BLaER1 (cell line): ENCODE measurements around the gene TRIM14.

ENCODE experiments used
- H3K27ac ChIP-seq: shearing (Covaris generic); formaldehyde crosslinking; 2 replicates; pipeline ENCODE4 v1.8.1; 2022
- H3K27me3 ChIP-seq: shearing (Covaris generic); formaldehyde crosslinking; 2 replicates; pipeline ENCODE4 v1.8.1; 2022
- H3K36me3 ChIP-seq: shearing (Covaris generic); formaldehyde crosslinking; 2 replicates; pipeline ENCODE4 v1.8.1; 2022
- H3K4me1 ChIP-seq: shearing (Covaris generic); formaldehyde crosslinking; 2 replicates; pipeline ENCODE4 v1.8.1; 2022
- H3K4me2 ChIP-seq: shearing (Covaris generic); formaldehyde crosslinking; 2 replicates; pipeline ENCODE4 v1.8.1; 2022
- H3K4me3 ChIP-seq: shearing (Covaris generic); formaldehyde crosslinking; 2 replicates; pipeline ENCODE4 v1.8.1; 2022
- H3K9ac ChIP-seq: shearing (Covaris generic); formaldehyde crosslinking; 2 replicates; pipeline ENCODE4 v1.8.1; 2022
- H3K9me3 ChIP-seq: shearing (Covaris generic); formaldehyde crosslinking; 2 replicates; pipeline ENCODE4 v1.8.1; 2022
- H4K20me1 ChIP-seq: shearing (Covaris generic); formaldehyde crosslinking; 2 replicates; pipeline ENCODE4 v1.8.1; 2022
- Cebpa-rat ChIP-seq: shearing (Covaris generic); IDR thresholded peaks from 2 replicates; pipeline ENCODE4 v1.8.1; 2022

The TRIM14 gene

DNA sequence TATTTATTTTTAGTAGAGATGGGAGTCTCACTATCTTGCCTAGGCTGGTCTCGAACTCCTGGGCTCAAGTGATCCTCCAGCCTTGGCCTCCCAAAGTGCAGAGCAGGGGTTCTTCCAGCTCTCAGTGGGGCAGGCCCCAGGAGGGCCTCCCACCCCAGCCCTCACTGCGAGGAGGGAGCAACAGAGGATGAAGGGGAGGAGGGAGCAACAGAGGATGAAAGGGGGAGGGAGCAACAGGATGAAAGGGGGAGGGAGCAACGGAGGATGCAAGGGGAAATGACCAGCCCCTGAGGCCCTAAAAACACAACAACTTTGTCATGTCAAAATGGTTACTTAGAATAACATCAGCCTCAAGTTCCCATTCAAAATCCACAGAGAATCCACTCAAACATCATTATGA lies 10.0 kb downstream of the TRIM14 start:
- Histone ChIP-seq H3K4me1 (peaks cover 54% of the 10 kb centered on the region), H3K4me2 (peak overlapping the region; percentile 72), H4K20me1 (no peaks in the 10 kb centered on the region), H3K36me3 (peaks cover 49% of the 10 kb centered on the region), H3K4me3 (peak overlapping the region; percentile 8; the same call in 1 of the 2 replicates), H3K9ac (no peak overlapping the region; the same call in 1 of the 2 replicates), H3K27me3 (no peaks in the 10 kb centered on the region), H3K27ac (peak overlapping the region; percentile 60), H3K9me3 (peaks cover 17% of the 10 kb centered on the region)
- TF ChIP-seq Cebpa-rat: no peak

DNA sequence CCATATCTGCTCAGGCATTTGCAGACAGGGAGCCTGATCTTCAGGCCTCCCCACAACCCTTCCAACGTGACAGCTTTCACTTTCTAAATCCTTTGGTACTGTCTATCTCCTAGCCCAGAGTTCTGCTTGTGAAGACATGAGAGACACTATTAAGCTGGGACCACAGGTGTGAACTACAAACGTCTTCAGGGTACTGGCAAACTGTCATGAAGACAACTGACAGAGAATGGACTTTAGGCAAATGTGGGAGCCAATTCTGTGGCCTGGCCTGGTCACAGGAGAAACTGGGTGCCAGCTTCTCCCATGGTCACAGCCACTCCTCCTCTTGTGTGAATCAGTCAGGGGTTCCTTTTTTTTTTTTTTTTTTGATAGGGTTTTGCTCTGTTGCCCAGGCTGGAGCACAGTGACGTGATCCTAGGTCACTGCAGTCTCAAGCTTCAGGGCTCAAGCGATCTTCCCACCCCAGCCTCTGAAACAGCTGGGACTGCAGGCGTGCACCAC lies 10.4 kb downstream of the TRIM14 start:
- H3K9me3 ChIP-seq: peaks cover 17% of the 10 kb centered on the region
- H3K4me3 ChIP-seq: peak overlapping the region; percentile 8; the same call in 1 of the 2 replicates
- TF ChIP-seq Cebpa-rat: no peak
- H4K20me1 ChIP-seq: no peaks in the 10 kb centered on the region
- peak overlapping the region; percentile 12; the same call in 1 of the 2 replicates for H3K9ac ChIP-seq
- peaks cover 59% of the 10 kb centered on the region for H3K4me1 ChIP-seq
- peak overlapping the region; percentile 72 for H3K4me2 ChIP-seq
- H3K27ac ChIP-seq: peak overlapping the region; percentile 60
- H3K36me3 ChIP-seq: peaks cover 49% of the 10 kb centered on the region
- H3K27me3 ChIP-seq: no peaks in the 10 kb centered on the region

GRCh38 chr9:98107926-98108325 lies 11.1 kb downstream of the TRIM14 start:
- H3K4me3 ChIP-seq: no peak overlapping the region
- peak overlapping the region; percentile 60 for H3K27ac ChIP-seq
- H3K9ac ChIP-seq: peak overlapping the region; percentile 12; the same call in 1 of the 2 replicates
- H3K4me2 ChIP-seq: peak overlapping the region; percentile 72
- peaks cover 17% of the 10 kb centered on the region for H3K9me3 ChIP-seq
- H3K27me3 ChIP-seq: no peaks in the 10 kb centered on the region
- H3K4me1 ChIP-seq: peaks cover 66% of the 10 kb centered on the region
- peaks cover 49% of the 10 kb centered on the region for H3K36me3 ChIP-seq
- no peak for TF ChIP-seq Cebpa-rat
- H4K20me1 ChIP-seq: no peaks in the 10 kb centered on the region

DNA sequence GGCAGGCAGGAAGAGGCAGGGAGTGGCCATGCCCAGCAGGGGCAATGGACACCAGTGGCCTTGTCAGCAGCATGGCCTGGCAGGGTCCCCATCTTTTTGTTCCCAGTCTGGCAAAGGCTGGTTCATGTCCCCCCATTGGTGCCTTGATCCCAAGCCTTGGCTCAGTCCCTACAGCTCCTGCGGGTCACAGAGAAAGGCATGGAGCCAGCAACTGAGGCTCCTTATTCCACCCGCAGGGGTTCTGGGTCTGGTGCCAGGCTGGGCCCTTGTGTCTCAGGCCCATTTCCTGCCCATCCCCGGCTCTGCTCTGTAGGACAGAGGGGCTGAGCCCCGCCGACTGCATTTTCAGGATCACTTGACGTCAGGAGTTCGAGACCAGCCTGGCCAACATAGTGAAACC lies 14.0 kb downstream of the TRIM14 start:
- H3K36me3 ChIP-seq: peaks cover 36% of the 10 kb centered on the region
- peak overlapping the region; percentile 89 for H3K4me2 ChIP-seq
- no peaks in the 10 kb centered on the region for H3K27me3 ChIP-seq
- H3K27ac ChIP-seq: peak overlapping the region; percentile 89
- peak overlapping the region; percentile 56; the same call in 1 of the 2 replicates for H3K9ac ChIP-seq
- H3K4me1 ChIP-seq: peaks cover 91% of the 10 kb centered on the region
- peaks cover 17% of the 10 kb centered on the region for H3K9me3 ChIP-seq
- no peaks in the 10 kb centered on the region for H4K20me1 ChIP-seq
- H3K4me3 ChIP-seq: no peak overlapping the region
- TF ChIP-seq Cebpa-rat: no peak

- H3K4me2 ChIP-seq: peak overlapping the region; percentile 89
- peaks cover 17% of the 10 kb centered on the region for H3K9me3 ChIP-seq
- H3K9ac ChIP-seq: peak overlapping the region; percentile 56; the same call in 1 of the 2 replicates
- peak; percentile 95 for TF ChIP-seq Cebpa-rat
- H3K4me3 ChIP-seq: no peak overlapping the region
- no peaks in the 10 kb centered on the region for H4K20me1 ChIP-seq
- peaks cover 31% of the 10 kb centered on the region for H3K36me3 ChIP-seq
- H3K27ac ChIP-seq: peak overlapping the region; percentile 89
- peaks cover 91% of the 10 kb centered on the region for H3K4me1 ChIP-seq
- no peaks in the 10 kb centered on the region for H3K27me3 ChIP-seq
Observed at GRCh38 chr9:98104445-98104881, 14.6 kb downstream of the TRIM14 start.

DNA sequence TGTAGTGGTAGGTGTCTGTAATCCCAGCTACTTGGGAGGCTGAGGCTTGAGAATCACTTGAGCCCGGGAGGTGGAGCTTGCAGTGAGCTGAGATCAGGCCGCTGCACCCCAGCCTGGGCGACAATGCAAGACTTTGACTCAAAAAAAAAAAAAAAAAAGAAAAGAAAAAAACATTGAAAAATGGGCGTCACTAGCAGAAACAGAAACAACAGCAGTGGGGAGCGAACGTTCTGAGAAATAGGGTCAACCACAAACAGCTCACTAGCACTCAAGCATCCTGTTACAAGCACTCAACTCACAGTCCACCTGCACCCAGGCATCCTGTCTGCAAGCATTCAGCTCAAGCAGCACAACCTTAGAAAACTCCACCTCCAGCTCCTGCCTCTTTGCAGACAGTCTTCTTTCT lies 17.2 kb downstream of the TRIM14 start:
- Histone ChIP-seq H3K4me2 (peak overlapping the region; percentile 89), H3K27me3 (no peaks in the 10 kb centered on the region), H3K9me3 (peaks cover 13% of the 10 kb centered on the region), H3K9ac (peak overlapping the region; percentile 66), H3K36me3 (peaks cover 40% of the 10 kb centered on the region), H3K4me3 (peak overlapping the region; percentile 46; the same call in 1 of the 2 replicates), H4K20me1 (no peaks in the 10 kb centered on the region), H3K4me1 (peaks cover 85% of the 10 kb centered on the region), H3K27ac (peak overlapping the region; percentile 89)
- TF ChIP-seq Cebpa-rat: no peak

- H4K20me1 ChIP-seq: no peaks in the 10 kb centered on the region
- peaks cover 8% of the 10 kb centered on the region for H3K9me3 ChIP-seq
- peak overlapping the region; percentile 46; the same call in 1 of the 2 replicates for H3K4me3 ChIP-seq
- H3K36me3 ChIP-seq: peaks cover 42% of the 10 kb centered on the region
- H3K27ac ChIP-seq: peak overlapping the region; percentile 81
- H3K4me1 ChIP-seq: peaks cover 85% of the 10 kb centered on the region
- no peaks in the 10 kb centered on the region for H3K27me3 ChIP-seq
- peak overlapping the region; percentile 66 for H3K9ac ChIP-seq
- H3K4me2 ChIP-seq: peak overlapping the region; percentile 89
- TF ChIP-seq Cebpa-rat: no peak
Observed at GRCh38 chr9:98101416-98101815, 17.6 kb downstream of the TRIM14 start.

DNA sequence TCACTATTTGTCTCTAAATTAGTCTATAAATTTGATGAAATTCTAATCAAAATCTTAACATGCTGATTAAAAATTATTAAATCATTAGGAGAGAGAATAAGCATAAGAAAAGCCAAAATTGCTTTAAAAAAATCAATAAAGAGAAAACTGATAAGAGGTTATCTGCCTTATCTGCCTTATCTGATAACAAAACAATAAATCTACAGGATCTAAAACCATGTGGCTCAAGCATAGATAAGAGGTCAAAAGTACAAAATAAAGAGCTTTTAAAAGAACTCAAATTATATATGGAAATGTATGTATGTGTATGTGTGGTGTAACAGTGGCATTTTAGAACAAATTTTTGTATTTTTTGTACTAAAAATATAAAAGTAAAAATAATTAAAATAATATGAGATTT lies 18.6 kb downstream of the TRIM14 start:
- H4K20me1 ChIP-seq: no peaks in the 10 kb centered on the region
- peaks cover 78% of the 10 kb centered on the region for H3K4me1 ChIP-seq
- peaks cover 42% of the 10 kb centered on the region for H3K36me3 ChIP-seq
- H3K4me2 ChIP-seq: peak overlapping the region; percentile 89
- no peaks in the 10 kb centered on the region for H3K27me3 ChIP-seq
- no peak overlapping the region for H3K9ac ChIP-seq
- no peaks in the 10 kb centered on the region for H3K9me3 ChIP-seq
- no peak overlapping the region for H3K4me3 ChIP-seq
- H3K27ac ChIP-seq: peak overlapping the region; percentile 81
- TF ChIP-seq Cebpa-rat: no peak

- H3K4me1 ChIP-seq: peaks cover 73% of the 10 kb centered on the region
- H4K20me1 ChIP-seq: no peaks in the 10 kb centered on the region
- peak overlapping the region; percentile 89 for H3K4me2 ChIP-seq
- H3K4me3 ChIP-seq: no peak overlapping the region
- no peaks in the 10 kb centered on the region for H3K9me3 ChIP-seq
- H3K36me3 ChIP-seq: peaks cover 42% of the 10 kb centered on the region
- H3K9ac ChIP-seq: peak overlapping the region; percentile 51
- H3K27me3 ChIP-seq: no peaks in the 10 kb centered on the region
- peak overlapping the region; percentile 81 for H3K27ac ChIP-seq
- no peak for TF ChIP-seq Cebpa-rat
Observed at GRCh38 chr9:98099898-98100297, 19.1 kb downstream of the TRIM14 start.

GRCh38 chr9:98099346-98099745 lies 19.7 kb downstream of the TRIM14 start:
- H3K9me3 ChIP-seq: no peaks in the 10 kb centered on the region
- no peaks in the 10 kb centered on the region for H4K20me1 ChIP-seq
- H3K27ac ChIP-seq: peak overlapping the region; percentile 81
- peaks cover 67% of the 10 kb centered on the region for H3K4me1 ChIP-seq
- no peak for TF ChIP-seq Cebpa-rat
- H3K27me3 ChIP-seq: no peaks in the 10 kb centered on the region
- no peak overlapping the region for H3K4me3 ChIP-seq
- H3K4me2 ChIP-seq: peak overlapping the region; percentile 89
- H3K9ac ChIP-seq: peak overlapping the region; percentile 51
- H3K36me3 ChIP-seq: peaks cover 46% of the 10 kb centered on the region
